GM23338 (cell line): ENCODE data around the gene DDB1. TPM values are rescaled to one million over a fixed set of nuclear protein-coding genes. Genes with fewer than 3 reads are reported as not detected.

Source experiments
- ATAC-seq: fragments of 200-7000 bp; cut with Tn5 transposase; 3 replicates; pipeline ENCODE4 v1.9.1; 2020
- DNase-seq: peaks from one replicate; pipeline ENCODE4 v3.0.0-alpha.2; 2015; ENCODE audit warnings: low spot score
- H2AFZ ChIP-seq: fragments of 200-600 bp; sonication (generic); 2 replicates; pipeline ENCODE4 v1.8.0; 2016; ENCODE audit warnings: antibody characterized with exemption, mild to moderate bottlenecking, moderate library complexity
- H3F3A ChIP-seq: fragments of 200-600 bp; sonication (generic); replicated peaks from 2 replicates; pipeline ENCODE4 v1.8.0; 2017; ENCODE audit warnings: antibody characterized with exemption, mixed run types, low read depth
- H3K27ac ChIP-seq: fragments of 200-600 bp; sonication (generic); 2 replicates; pipeline ENCODE4 v1.6.1; 2016; ENCODE audit warnings: low read depth
- H3K27me3 ChIP-seq: fragments of 200-600 bp; sonication (generic); 2 replicates; pipeline ENCODE4 v1.8.0; 2016; ENCODE audit warnings: mild to moderate bottlenecking, mixed run types, moderate library complexity; ENCODE audit not compliant: insufficient read depth
- H3K36me3 ChIP-seq: fragments of 200-600 bp; sonication (generic); 2 replicates; pipeline ENCODE4 v1.8.0; 2016; ENCODE audit warnings: mild to moderate bottlenecking; ENCODE audit not compliant: insufficient read depth
- H3K4me1 ChIP-seq: fragments of 200-600 bp; sonication (generic); 2 replicates; pipeline ENCODE4 v1.8.0; 2016; ENCODE audit warnings: mild to moderate bottlenecking, moderate library complexity; ENCODE audit not compliant: insufficient read depth
- H3K4me2 ChIP-seq: fragments of 200-600 bp; sonication (generic); 2 replicates; pipeline ENCODE4 v1.7.1; 2017; ENCODE audit warnings: mixed run types
- H3K4me3 ChIP-seq: fragments of 200-600 bp; sonication (generic); 2 replicates; pipeline ENCODE4 v1.6.1; 2016; ENCODE audit warnings: mixed run types
- H3K79me2 ChIP-seq: fragments of 200-600 bp; sonication (generic); replicated peaks from 2 replicates; pipeline ENCODE4 v1.8.0; 2017; ENCODE audit warnings: mild to moderate bottlenecking; ENCODE audit not compliant: insufficient read depth
- H3K9me2 ChIP-seq: fragments of 200-600 bp; sonication (generic); 2 replicates; pipeline ENCODE4 v1.8.0; 2017; ENCODE audit not compliant: insufficient read depth
- H4K20me1 ChIP-seq: fragments of 200-600 bp; sonication (generic); replicated peaks from 2 replicates; pipeline ENCODE4 v1.8.0; 2017; ENCODE audit warnings: mild to moderate bottlenecking; ENCODE audit not compliant: insufficient read depth
- H3K27ac Mint-ChIP-seq: 2 replicates; pipeline ENCODE4 v1.8.0; 2020; ENCODE audit warnings: inconsistent platforms, mild to moderate bottlenecking, moderate library complexity, mixed read lengths
- H3K27me3 Mint-ChIP-seq: 3 replicates; pipeline ENCODE4 v1.8.0; 2022; ENCODE audit warnings: low read depth, mild to moderate bottlenecking, moderate library complexity, mixed read lengths, inconsistent platforms; ENCODE audit not compliant: insufficient read depth, poor library complexity
- H3K36me3 Mint-ChIP-seq: 3 replicates; pipeline ENCODE4 v1.8.0; 2021; ENCODE audit warnings: low read depth, mild to moderate bottlenecking, inconsistent platforms, moderate library complexity, mixed read lengths
- H3K4me1 Mint-ChIP-seq: 3 replicates; pipeline ENCODE4 v1.8.0; 2020; ENCODE audit warnings: mild to moderate bottlenecking, inconsistent platforms, mixed read lengths
- H3K4me3 Mint-ChIP-seq: 3 replicates; pipeline ENCODE4 v1.8.0; 2021; ENCODE audit warnings: moderate library complexity, mild to moderate bottlenecking, inconsistent platforms, mixed read lengths
- H3K9me3 Mint-ChIP-seq: 3 replicates; pipeline ENCODE4 v1.8.0; 2020; ENCODE audit warnings: moderate library complexity, mild to moderate bottlenecking, inconsistent platforms, mixed read lengths
- CREB1 ChIP-seq: fragments of 250-450 bp; sonication (Bioruptor Pico); IDR thresholded peaks from 2 replicates; pipeline ENCODE4 v1.5.0; 2020; ENCODE audit warnings: low read depth, mild to moderate bottlenecking, moderate library complexity
- EZH2 ChIP-seq: fragments of 200-600 bp; sonication (generic); IDR thresholded peaks from one replicate; pipeline ENCODE4 v1.8.0; 2017; ENCODE audit warnings: antibody characterized with exemption, mild to moderate bottlenecking, low read depth; ENCODE audit not compliant: unreplicated experiment
- EZH2phosphoT487 ChIP-seq: fragments of 200-600 bp; sonication (generic); IDR thresholded peaks from one replicate; pipeline ENCODE4 v1.8.1; 2018; ENCODE audit warnings: antibody characterized with exemption; ENCODE audit not compliant: unreplicated experiment
- JUNB ChIP-seq: IDR thresholded peaks from one replicate; pipeline ENCODE4 v1.6.1; 2016; ENCODE audit warnings: antibody characterized with exemption; ENCODE audit not compliant: unreplicated experiment
- NANOG ChIP-seq: IDR thresholded peaks from 2 replicates; pipeline ENCODE4 v1.6.1; 2016; ENCODE audit warnings: antibody characterized with exemption, borderline replicate concordance
- POLR2AphosphoS5 ChIP-seq: IDR thresholded peaks from 2 replicates; pipeline ENCODE4 v1.6.1; 2016; ENCODE audit warnings: antibody characterized with exemption, low read depth
- STAT1 ChIP-seq: IDR thresholded peaks from one replicate; pipeline ENCODE4 v1.6.1; 2016; ENCODE audit warnings: antibody characterized with exemption; ENCODE audit not compliant: unreplicated experiment
- ZNF114 ChIP-seq: fragments of 250-450 bp; sonication (Bioruptor Pico); IDR thresholded peaks from 2 replicates; pipeline ENCODE4 v1.5.0; 2020; ENCODE audit warnings: mild to moderate bottlenecking, moderate library complexity
- ZNF331 ChIP-seq: fragments of 250-450 bp; sonication (Bioruptor Pico); IDR thresholded peaks from 2 replicates; pipeline ENCODE4 v1.5.0; 2020; ENCODE audit warnings: low read depth, mild to moderate bottlenecking, moderate library complexity
- polyA plus RNA-seq: library from polyadenylated mRNA; unstranded; fragments of >200 nt; fragmentation: Nextera tagmentation; extraction: Ambion mirVana; gene quantifications from 2 replicates; pipeline ENCODE4 v1.2.1, GENCODE V29; 2016
- total RNA-seq: library from RNA; depleted of rRNA; stranded (reverse); fragments of >200 nt; shearing (Covaris generic); gene quantifications from 2 replicates; pipeline ENCODE4 v1.2.3, GENCODE V29; 2014
- TF ChIP-seq, protein P1 (sequence below), 2 experiments: fragments of 200-600 bp in 1 of 2; sonication (generic) in 1 of 2; conservative IDR thresholded peaks; 2 replicates each; pipeline versions ENCODE4 v1.5.1 to v1.6.1; 2016 to 2017; ENCODE audit warnings: antibody characterized with exemption in 2 of 2, low read depth in 2 of 2, mild to moderate bottlenecking in 2 of 2, moderate library complexity in 1 of 2
- TF ChIP-seq, protein P2 (sequence below): IDR thresholded peaks from one replicate; pipeline ENCODE4 v1.6.1; 2018; ENCODE audit warnings: antibody characterized with exemption; ENCODE audit not compliant: unreplicated experiment
- TF ChIP-seq, protein P3 (sequence below): fragments of 250-450 bp; sonication (Bioruptor Pico); IDR thresholded peaks from 2 replicates; pipeline ENCODE4 v1.5.0; 2020; ENCODE audit warnings: mild to moderate bottlenecking, moderate library complexity
- TF ChIP-seq, protein P4 (sequence below): IDR thresholded peaks from 2 replicates; pipeline ENCODE4 v1.6.1; 2016; ENCODE audit warnings: antibody characterized with exemption

DDB1 gene
- total and polyA plus RNA-seq, 2 experiments from 2014 or later, result 102 to 282 TPM

DNA sequence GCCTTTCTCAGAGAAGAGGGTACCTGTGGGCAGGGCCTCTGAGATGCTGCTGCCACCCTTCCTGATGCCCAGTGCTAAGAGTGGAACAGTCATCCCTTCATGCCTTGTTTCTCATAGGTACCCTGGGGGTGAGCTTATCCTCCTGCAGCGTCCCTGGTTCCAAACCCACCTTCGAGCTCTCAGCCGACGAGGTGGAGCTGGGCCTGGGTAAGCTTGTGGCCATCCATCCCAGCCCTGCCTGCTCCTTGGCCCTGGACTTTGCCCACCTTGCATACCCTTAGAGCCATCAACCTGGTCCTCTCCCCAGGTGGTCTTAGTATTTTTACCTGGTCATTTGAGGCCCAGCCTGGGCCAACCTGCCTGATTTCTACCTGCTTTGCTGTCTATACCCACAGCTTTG lies 8.8 kb upstream of the DDB1 start:
- Mint-ChIP-seq H3K4me1 (peaks cover 2% of the 10 kb centered on the region), H3K4me3 (no peak overlapping the region), H3K36me3 (peaks cover 12% of the 10 kb centered on the region; the same call in 2 of the 3 replicates), H3K9me3 (no peaks in the 10 kb centered on the region), H3K27me3 (peaks cover 12% of the 10 kb centered on the region), H3K27ac (no peak overlapping the region)
- Histone ChIP-seq H3K27ac (no peak overlapping the region), H3K27me3 (no peaks in the 10 kb centered on the region), H3K4me3 (no peak overlapping the region), H3K9me2 (no peaks in the 10 kb centered on the region), H3F3A (no peaks in the 10 kb centered on the region), H3K36me3 (no peaks in the 10 kb centered on the region), H2AFZ (no peak overlapping the region), H4K20me1 (no peaks in the 10 kb centered on the region), H3K4me2 (no peak overlapping the region), H3K79me2 (no peaks in the 10 kb centered on the region), H3K4me1 (no peaks in the 10 kb centered on the region)
- ATAC-seq (no peak), DNase-seq (no peak)
- TF ChIP-seq, protein P1, sequence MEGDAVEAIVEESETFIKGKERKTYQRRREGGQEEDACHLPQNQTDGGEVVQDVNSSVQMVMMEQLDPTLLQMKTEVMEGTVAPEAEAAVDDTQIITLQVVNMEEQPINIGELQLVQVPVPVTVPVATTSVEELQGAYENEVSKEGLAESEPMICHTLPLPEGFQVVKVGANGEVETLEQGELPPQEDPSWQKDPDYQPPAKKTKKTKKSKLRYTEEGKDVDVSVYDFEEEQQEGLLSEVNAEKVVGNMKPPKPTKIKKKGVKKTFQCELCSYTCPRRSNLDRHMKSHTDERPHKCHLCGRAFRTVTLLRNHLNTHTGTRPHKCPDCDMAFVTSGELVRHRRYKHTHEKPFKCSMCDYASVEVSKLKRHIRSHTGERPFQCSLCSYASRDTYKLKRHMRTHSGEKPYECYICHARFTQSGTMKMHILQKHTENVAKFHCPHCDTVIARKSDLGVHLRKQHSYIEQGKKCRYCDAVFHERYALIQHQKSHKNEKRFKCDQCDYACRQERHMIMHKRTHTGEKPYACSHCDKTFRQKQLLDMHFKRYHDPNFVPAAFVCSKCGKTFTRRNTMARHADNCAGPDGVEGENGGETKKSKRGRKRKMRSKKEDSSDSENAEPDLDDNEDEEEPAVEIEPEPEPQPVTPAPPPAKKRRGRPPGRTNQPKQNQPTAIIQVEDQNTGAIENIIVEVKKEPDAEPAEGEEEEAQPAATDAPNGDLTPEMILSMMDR (conservative IDR thresholded peaks at IDR 0.05; ENCODE audit: low read depth in 2 of 2), result no peak
- TF ChIP-seq CREB1 (CRISPR knock-in tag) (no peak), EZH2 (no peak), EZH2phosphoT487 (no peak), ZNF331 (CRISPR knock-in tag) (no peak), ZNF114 (CRISPR knock-in tag) (no peak), STAT1 (no peak), POLR2AphosphoS5 (no peak), NANOG (no peak), JUNB (no peak)
- TF ChIP-seq, protein P2, sequence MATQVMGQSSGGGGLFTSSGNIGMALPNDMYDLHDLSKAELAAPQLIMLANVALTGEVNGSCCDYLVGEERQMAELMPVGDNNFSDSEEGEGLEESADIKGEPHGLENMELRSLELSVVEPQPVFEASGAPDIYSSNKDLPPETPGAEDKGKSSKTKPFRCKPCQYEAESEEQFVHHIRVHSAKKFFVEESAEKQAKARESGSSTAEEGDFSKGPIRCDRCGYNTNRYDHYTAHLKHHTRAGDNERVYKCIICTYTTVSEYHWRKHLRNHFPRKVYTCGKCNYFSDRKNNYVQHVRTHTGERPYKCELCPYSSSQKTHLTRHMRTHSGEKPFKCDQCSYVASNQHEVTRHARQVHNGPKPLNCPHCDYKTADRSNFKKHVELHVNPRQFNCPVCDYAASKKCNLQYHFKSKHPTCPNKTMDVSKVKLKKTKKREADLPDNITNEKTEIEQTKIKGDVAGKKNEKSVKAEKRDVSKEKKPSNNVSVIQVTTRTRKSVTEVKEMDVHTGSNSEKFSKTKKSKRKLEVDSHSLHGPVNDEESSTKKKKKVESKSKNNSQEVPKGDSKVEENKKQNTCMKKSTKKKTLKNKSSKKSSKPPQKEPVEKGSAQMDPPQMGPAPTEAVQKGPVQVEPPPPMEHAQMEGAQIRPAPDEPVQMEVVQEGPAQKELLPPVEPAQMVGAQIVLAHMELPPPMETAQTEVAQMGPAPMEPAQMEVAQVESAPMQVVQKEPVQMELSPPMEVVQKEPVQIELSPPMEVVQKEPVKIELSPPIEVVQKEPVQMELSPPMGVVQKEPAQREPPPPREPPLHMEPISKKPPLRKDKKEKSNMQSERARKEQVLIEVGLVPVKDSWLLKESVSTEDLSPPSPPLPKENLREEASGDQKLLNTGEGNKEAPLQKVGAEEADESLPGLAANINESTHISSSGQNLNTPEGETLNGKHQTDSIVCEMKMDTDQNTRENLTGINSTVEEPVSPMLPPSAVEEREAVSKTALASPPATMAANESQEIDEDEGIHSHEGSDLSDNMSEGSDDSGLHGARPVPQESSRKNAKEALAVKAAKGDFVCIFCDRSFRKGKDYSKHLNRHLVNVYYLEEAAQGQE, result no peak
- TF ChIP-seq, protein P3, sequence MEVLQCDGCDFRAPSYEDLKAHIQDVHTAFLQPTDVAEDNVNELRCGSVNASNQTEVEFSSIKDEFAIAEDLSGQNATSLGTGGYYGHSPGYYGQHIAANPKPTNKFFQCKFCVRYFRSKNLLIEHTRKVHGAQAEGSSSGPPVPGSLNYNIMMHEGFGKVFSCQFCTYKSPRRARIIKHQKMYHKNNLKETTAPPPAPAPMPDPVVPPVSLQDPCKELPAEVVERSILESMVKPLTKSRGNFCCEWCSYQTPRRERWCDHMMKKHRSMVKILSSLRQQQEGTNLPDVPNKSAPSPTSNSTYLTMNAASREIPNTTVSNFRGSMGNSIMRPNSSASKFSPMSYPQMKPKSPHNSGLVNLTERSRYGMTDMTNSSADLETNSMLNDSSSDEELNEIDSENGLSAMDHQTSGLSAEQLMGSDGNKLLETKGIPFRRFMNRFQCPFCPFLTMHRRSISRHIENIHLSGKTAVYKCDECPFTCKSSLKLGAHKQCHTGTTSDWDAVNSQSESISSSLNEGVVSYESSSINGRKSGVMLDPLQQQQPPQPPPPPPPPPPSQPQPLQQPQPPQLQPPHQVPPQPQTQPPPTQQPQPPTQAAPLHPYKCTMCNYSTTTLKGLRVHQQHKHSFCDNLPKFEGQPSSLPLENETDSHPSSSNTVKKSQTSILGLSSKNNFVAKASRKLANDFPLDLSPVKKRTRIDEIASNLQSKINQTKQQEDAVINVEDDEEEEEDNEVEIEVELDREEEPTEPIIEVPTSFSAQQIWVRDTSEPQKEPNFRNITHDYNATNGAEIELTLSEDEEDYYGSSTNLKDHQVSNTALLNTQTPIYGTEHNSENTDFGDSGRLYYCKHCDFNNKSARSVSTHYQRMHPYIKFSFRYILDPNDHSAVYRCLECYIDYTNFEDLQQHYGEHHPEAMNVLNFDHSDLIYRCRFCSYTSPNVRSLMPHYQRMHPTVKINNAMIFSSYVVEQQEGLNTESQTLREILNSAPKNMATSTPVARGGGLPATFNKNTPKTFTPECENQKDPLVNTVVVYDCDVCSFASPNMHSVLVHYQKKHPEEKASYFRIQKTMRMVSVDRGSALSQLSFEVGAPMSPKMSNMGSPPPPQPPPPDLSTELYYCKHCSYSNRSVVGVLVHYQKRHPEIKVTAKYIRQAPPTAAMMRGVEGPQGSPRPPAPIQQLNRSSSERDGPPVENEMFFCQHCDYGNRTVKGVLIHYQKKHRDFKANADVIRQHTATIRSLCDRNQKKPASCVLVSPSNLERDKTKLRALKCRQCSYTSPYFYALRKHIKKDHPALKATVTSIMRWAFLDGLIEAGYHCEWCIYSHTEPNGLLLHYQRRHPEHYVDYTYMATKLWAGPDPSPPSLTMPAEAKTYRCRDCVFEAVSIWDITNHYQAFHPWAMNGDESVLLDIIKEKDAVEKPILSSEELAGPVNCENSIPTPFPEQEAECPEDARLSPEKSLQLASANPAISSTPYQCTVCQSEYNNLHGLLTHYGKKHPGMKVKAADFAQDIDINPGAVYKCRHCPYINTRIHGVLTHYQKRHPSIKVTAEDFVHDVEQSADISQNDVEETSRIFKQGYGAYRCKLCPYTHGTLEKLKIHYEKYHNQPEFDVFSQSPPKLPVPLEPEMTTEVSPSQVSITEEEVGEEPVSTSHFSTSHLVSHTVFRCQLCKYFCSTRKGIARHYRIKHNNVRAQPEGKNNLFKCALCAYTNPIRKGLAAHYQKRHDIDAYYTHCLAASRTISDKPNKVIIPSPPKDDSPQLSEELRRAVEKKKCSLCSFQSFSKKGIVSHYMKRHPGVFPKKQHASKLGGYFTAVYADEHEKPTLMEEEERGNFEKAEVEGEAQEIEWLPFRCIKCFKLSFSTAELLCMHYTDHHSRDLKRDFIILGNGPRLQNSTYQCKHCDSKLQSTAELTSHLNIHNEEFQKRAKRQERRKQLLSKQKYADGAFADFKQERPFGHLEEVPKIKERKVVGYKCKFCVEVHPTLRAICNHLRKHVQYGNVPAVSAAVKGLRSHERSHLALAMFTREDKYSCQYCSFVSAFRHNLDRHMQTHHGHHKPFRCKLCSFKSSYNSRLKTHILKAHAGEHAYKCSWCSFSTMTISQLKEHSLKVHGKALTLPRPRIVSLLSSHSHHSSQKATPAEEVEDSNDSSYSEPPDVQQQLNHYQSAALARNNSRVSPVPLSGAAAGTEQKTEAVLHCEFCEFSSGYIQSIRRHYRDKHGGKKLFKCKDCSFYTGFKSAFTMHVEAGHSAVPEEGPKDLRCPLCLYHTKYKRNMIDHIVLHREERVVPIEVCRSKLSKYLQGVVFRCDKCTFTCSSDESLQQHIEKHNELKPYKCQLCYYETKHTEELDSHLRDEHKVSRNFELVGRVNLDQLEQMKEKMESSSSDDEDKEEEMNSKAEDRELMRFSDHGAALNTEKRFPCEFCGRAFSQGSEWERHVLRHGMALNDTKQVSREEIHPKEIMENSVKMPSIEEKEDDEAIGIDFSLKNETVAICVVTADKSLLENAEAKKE (CRISPR knock-in tag), result no peak
- TF ChIP-seq, protein P4, sequence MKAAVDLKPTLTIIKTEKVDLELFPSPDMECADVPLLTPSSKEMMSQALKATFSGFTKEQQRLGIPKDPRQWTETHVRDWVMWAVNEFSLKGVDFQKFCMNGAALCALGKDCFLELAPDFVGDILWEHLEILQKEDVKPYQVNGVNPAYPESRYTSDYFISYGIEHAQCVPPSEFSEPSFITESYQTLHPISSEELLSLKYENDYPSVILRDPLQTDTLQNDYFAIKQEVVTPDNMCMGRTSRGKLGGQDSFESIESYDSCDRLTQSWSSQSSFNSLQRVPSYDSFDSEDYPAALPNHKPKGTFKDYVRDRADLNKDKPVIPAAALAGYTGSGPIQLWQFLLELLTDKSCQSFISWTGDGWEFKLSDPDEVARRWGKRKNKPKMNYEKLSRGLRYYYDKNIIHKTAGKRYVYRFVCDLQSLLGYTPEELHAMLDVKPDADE, result no peak
